Mesenchymal stem cell (in vitro differentiated cells and primary cell): Measurements from ENCODE around the gene KIAA1614.

Experiments
- DNase-seq: peaks from one replicate; pipeline ENCODE4 v3.0.0-alpha.2; 2013
- H2AFZ ChIP-seq: one replicate; pipeline ENCODE4 v1.6.1; 2013; ENCODE audit warnings: low read depth, mild to moderate bottlenecking, control low read depth, inconsistent platforms, low read length, moderate library complexity
- H2AK5ac ChIP-seq: 2 replicates; pipeline ENCODE4 v1.6.1; 2013; ENCODE audit warnings: low read length, moderate library complexity, mild to moderate bottlenecking, inconsistent platforms; ENCODE audit not compliant: severe bottlenecking
- H2BK120ac ChIP-seq: one replicate; pipeline ENCODE4 v1.6.1; 2013; ENCODE audit warnings: low read depth, mild to moderate bottlenecking, inconsistent platforms, low read length, moderate library complexity
- H2BK12ac ChIP-seq, 2 experiments: one replicate each; pipeline ENCODE4 v1.6.1; 2013; ENCODE audit warnings: inconsistent platforms in 2 of 2, low read length in 2 of 2, mild to moderate bottlenecking in 2 of 2, moderate library complexity in 2 of 2, control low read depth in 1 of 2
- H2BK15ac ChIP-seq: one replicate; pipeline ENCODE4 v1.6.1; 2013; ENCODE audit warnings: mild to moderate bottlenecking, low read depth, inconsistent platforms; ENCODE audit not compliant: poor library complexity, severe bottlenecking
- H2BK5ac ChIP-seq: 2 replicates; pipeline ENCODE4 v1.6.1; 2013; ENCODE audit warnings: low read depth, mild to moderate bottlenecking, low read length, control low read depth, inconsistent platforms; ENCODE audit not compliant: poor library complexity, severe bottlenecking
- H3K14ac ChIP-seq, 2 experiments: one replicate each; pipeline ENCODE4 v1.6.1; 2013; ENCODE audit warnings: inconsistent platforms in 2 of 2, low read length in 2 of 2, control low read depth in 1 of 2, mild to moderate bottlenecking in 1 of 2, moderate library complexity in 1 of 2
- H3K18ac ChIP-seq, 2 experiments: one replicate each; pipeline ENCODE4 v1.6.1; 2013; ENCODE audit warnings: inconsistent platforms in 2 of 2, low read length in 2 of 2, control low read depth in 1 of 2, low read depth in 1 of 2, mild to moderate bottlenecking in 1 of 2
- H3K23ac ChIP-seq, 2 experiments: one replicate each; pipeline ENCODE4 v1.6.1; 2013; ENCODE audit warnings: inconsistent platforms in 2 of 2, low read length in 2 of 2, mild to moderate bottlenecking in 2 of 2, moderate library complexity in 2 of 2, control low read depth in 1 of 2
- H3K27ac ChIP-seq: 2 replicates; pipeline ENCODE4 v1.5.1; 2013; ENCODE audit warnings: mild to moderate bottlenecking, moderate library complexity, low read length, control low read depth, inconsistent platforms; ENCODE audit not compliant: poor library complexity, severe bottlenecking
- H3K27me3 ChIP-seq, 2 experiments: 2 replicates each; pipeline versions ENCODE4 v1.6.1 to v1.7.0; 2013; ENCODE audit warnings: low read length in 2 of 2, mild to moderate bottlenecking in 2 of 2, moderate library complexity in 2 of 2, control low read depth in 1 of 2, inconsistent platforms in 1 of 2; ENCODE audit not compliant: control insufficient read depth in 1 of 2, insufficient read depth in 1 of 2
- H3K36me3 ChIP-seq, 2 experiments: 2 replicates each; pipeline versions ENCODE4 v1.6.1 to v1.7.0; 2013; ENCODE audit warnings: low read length in 2 of 2, control low read depth in 1 of 2, inconsistent platforms in 1 of 2, low read depth in 1 of 2, mild to moderate bottlenecking in 1 of 2; ENCODE audit not compliant: insufficient read depth in 2 of 2, control insufficient read depth in 1 of 2
- H3K4ac ChIP-seq, 2 experiments: one replicate each; pipeline ENCODE4 v1.6.1; 2013; ENCODE audit warnings: inconsistent platforms in 2 of 2, low read length in 2 of 2, mild to moderate bottlenecking in 2 of 2, moderate library complexity in 2 of 2, control low read depth in 1 of 2, low read depth in 1 of 2
- H3K4me1 ChIP-seq: 2 replicates; pipeline ENCODE4 v1.6.1; 2013; ENCODE audit warnings: low read depth, low read length, control low read depth; ENCODE audit not compliant: control insufficient read depth, insufficient read depth
- H3K4me2 ChIP-seq: 2 replicates; pipeline ENCODE4 v1.6.1; 2013; ENCODE audit warnings: low read length, mild to moderate bottlenecking, inconsistent platforms; ENCODE audit not compliant: poor library complexity, severe bottlenecking
- H3K4me3 ChIP-seq, 2 experiments: 2 replicates each; pipeline versions ENCODE4 v1.5.1 to v1.7.0; 2013; ENCODE audit warnings: low read length in 2 of 2, mild to moderate bottlenecking in 2 of 2, control low read depth in 1 of 2, low read depth in 1 of 2; ENCODE audit not compliant: insufficient read depth in 1 of 2
- H3K79me1 ChIP-seq: replicated peaks from 2 replicates; pipeline ENCODE4 v1.6.1; 2013; ENCODE audit warnings: mild to moderate bottlenecking, control low read depth, low read length, inconsistent platforms; ENCODE audit not compliant: poor library complexity, severe bottlenecking
- H3K9ac ChIP-seq: 2 replicates; pipeline ENCODE4 v1.7.0; 2013; ENCODE audit warnings: mild to moderate bottlenecking, low read length, moderate library complexity
- H3K9me3 ChIP-seq: 2 replicates; pipeline ENCODE4 v1.7.0; 2013; ENCODE audit warnings: mild to moderate bottlenecking, low read length; ENCODE audit not compliant: control insufficient read depth
- H4K8ac ChIP-seq: one replicate; pipeline ENCODE4 v1.6.1; 2013; ENCODE audit warnings: inconsistent platforms, mild to moderate bottlenecking, low read length, moderate library complexity
- H4K91ac ChIP-seq: one replicate; pipeline ENCODE4 v1.6.1; 2013; ENCODE audit warnings: mild to moderate bottlenecking, low read length, inconsistent platforms
- WGBS: methylation state at CpG from one replicate; pipeline ENCODE4 v1.1.7; 2013; ENCODE audit warnings: mixed read lengths; 5-methylcytosine and 5-hydroxymethylcytosine counted together

The KIAA1614 gene

DNA sequence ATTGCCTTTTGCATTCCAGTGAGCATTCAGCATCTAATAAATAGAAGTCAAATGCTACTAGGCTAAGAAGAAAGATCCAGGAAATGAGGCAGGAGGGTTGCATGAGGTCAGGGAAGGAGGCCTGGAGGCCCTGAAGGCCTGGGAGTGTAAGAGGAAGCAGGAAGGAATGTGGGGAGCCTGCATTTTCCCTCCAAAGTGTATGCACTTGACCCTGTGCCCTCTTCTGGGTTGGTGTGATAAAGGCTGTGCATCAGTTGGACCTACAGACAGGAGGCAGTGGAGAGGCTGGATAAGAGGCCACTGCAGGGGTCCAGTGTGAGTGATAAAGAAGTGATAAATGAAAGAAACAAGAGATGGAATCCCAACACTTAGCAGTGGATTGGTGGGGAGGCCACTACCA lies 20.4 kb downstream of the KIAA1614 start:
- no peak overlapping the region for H3K23ac ChIP-seq
- H3K14ac ChIP-seq: no peak overlapping the region

GRCh38 chr1:180934563-180934962 lies 21.9 kb downstream of the KIAA1614 start:
- H2AFZ ChIP-seq: no peak overlapping the region
- H3K4me1 ChIP-seq: peaks cover 7% of the 10 kb centered on the region
- no peak overlapping the region for H4K8ac ChIP-seq
- no peak overlapping the region for H2BK12ac ChIP-seq
- H3K9me3 ChIP-seq: no peaks in the 10 kb centered on the region
- DNase-seq: no peak
- H2BK15ac ChIP-seq: no peak overlapping the region
- no peak overlapping the region for H3K4me3 ChIP-seq
- no peaks in the 10 kb centered on the region for H3K27me3 ChIP-seq
- H4K91ac ChIP-seq: no peak overlapping the region
- H3K36me3 ChIP-seq: peaks cover 27 to 31% of the 10 kb centered on the region in 2 experiments
- no peaks in the 10 kb centered on the region for H3K79me1 ChIP-seq
- H3K18ac ChIP-seq: no peak overlapping the region
- WGBS: 93% methylated on average over 7 of the region's 7 CpGs
- H2BK120ac ChIP-seq: no peak overlapping the region
- no peak overlapping the region for H2BK5ac ChIP-seq
- no peak overlapping the region for H3K4me2 ChIP-seq
- no peak overlapping the region for H3K9ac ChIP-seq
- H3K4ac ChIP-seq: no peak overlapping the region
- no peak overlapping the region for H3K27ac ChIP-seq
- no peak overlapping the region for H3K14ac ChIP-seq
- H2AK5ac ChIP-seq: no peak overlapping the region
- H3K23ac ChIP-seq: no peak overlapping the region

More for the DNA sequence above, 20.4 kb downstream of the KIAA1614 start:
- no peak overlapping the region for H3K27ac ChIP-seq
- no peak overlapping the region for H2BK5ac ChIP-seq
- H4K8ac ChIP-seq: no peak overlapping the region
- no peak for DNase-seq
- H2AK5ac ChIP-seq: no peak overlapping the region
- no peaks in the 10 kb centered on the region for H3K9me3 ChIP-seq
- H3K27me3 ChIP-seq: no peaks in the 10 kb centered on the region
- no peak overlapping the region for H3K4me2 ChIP-seq
- no peak overlapping the region for H2BK12ac ChIP-seq
- peaks cover 27 to 42% of the 10 kb centered on the region in 2 experiments for H3K36me3 ChIP-seq
- no peak overlapping the region for H2BK15ac ChIP-seq
- H3K4me1 ChIP-seq: peaks cover 16% of the 10 kb centered on the region
- H2AFZ ChIP-seq: no peak overlapping the region
- no peaks in the 10 kb centered on the region for H3K79me1 ChIP-seq
- no peak overlapping the region for H3K4ac ChIP-seq
- no peak overlapping the region for H2BK120ac ChIP-seq
- no peak overlapping the region for H3K18ac ChIP-seq
- H4K91ac ChIP-seq: no peak overlapping the region
- H3K4me3 ChIP-seq: no peak overlapping the region
- no peak overlapping the region for H3K9ac ChIP-seq

DNA sequence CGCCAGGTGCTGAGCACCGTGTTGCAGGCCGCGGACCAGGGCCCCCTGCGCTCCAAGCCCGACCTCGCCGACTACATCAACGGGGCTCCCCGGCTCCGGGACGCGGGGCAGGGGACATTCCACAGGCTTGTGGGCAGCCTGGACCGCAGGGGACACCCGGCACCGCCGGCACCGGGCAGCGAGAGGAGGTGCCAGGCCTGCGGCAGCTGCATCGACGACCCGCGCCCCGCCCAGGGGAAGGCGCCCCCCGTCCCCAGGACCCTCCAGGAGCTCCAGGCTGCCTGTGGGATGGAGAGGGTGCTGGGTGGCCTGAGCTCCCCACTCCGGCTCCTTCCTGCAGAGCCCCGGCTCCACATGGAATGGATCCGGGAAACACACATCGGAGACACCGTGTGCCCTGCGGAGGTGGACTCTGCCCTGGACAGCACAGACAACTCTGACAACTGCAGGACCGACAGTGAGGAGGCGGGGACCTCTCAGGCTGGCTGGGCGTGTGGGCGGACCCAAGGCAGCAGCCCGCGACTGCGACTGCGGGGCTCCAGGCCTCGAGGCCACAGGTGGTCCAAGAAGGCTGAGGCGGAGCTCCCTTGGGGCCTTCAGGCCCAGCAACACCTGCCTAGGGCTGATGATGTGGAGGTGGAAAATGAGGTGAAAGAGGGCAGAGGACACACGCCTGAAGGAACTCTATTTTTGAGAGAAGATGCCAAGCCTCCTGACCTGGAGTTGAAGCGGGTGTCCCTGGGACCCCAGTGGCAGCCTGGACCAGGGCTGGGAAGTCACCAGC lies 22.8 kb downstream of the KIAA1614 start:
- Histone ChIP-seq H3K9ac (no peak overlapping the region), H3K23ac (no peak overlapping the region), H3K36me3 (peaks cover 25% of the 10 kb centered on the region in 2 experiments), H3K79me1 (no peaks in the 10 kb centered on the region), H3K18ac (no peak overlapping the region), H3K27ac (no peak overlapping the region), H4K8ac (no peak overlapping the region), H3K4me2 (no peak overlapping the region), H4K91ac (no peak overlapping the region), H2AK5ac (no peak overlapping the region), H2BK5ac (no peak overlapping the region), H3K4ac (no peak overlapping the region), H3K4me3 (peak overlapping the region in 1 of 2 experiments; percentile 10), H3K27me3 (no peaks in the 10 kb centered on the region), H2BK15ac (no peak overlapping the region), H2BK120ac (no peak overlapping the region), H2BK12ac (no peak overlapping the region), H2AFZ (no peak overlapping the region), H3K4me1 (peaks cover 5% of the 10 kb centered on the region), H3K9me3 (no peaks in the 10 kb centered on the region), H3K14ac (no peak overlapping the region)
- no peak for DNase-seq
- WGBS: 92% methylated on average over 45 of the region's 45 CpGs

- DNase-seq: no peak
- no peak overlapping the region for H3K9ac ChIP-seq
- H3K27me3 ChIP-seq: no peaks in the 10 kb centered on the region
- no peak overlapping the region for H2AFZ ChIP-seq
- no peak overlapping the region for H2BK15ac ChIP-seq
- H2BK5ac ChIP-seq: no peak overlapping the region
- H3K4ac ChIP-seq: no peak overlapping the region
- no peak overlapping the region for H2BK12ac ChIP-seq
- no peak overlapping the region for H3K23ac ChIP-seq
- no peaks in the 10 kb centered on the region for H3K79me1 ChIP-seq
- peaks cover 5% of the 10 kb centered on the region for H3K4me1 ChIP-seq
- no peak overlapping the region for H2BK120ac ChIP-seq
- H3K36me3 ChIP-seq: peaks cover 22 to 28% of the 10 kb centered on the region in 2 experiments
- no peak overlapping the region for H3K27ac ChIP-seq
- H4K91ac ChIP-seq: peak overlapping the region; percentile 18
- H3K18ac ChIP-seq: no peak overlapping the region
- no peaks in the 10 kb centered on the region for H3K9me3 ChIP-seq
- no peak overlapping the region for H3K4me2 ChIP-seq
- no peak overlapping the region for H3K14ac ChIP-seq
- no peak overlapping the region for H3K4me3 ChIP-seq
- H4K8ac ChIP-seq: no peak overlapping the region
- no peak overlapping the region for H2AK5ac ChIP-seq
- 92% methylated on average over 28 of the region's 28 CpGs for WGBS
Observed at GRCh38 chr1:180936110-180937011, 23.7 kb downstream of the KIAA1614 start.
